Stimulated activated CD8-positive, alpha-beta memory T cell treated with anti-CD3 and anti-CD28 coated beads, Interleukin-2, amount 100 ng/mL, for 1 hour (primary cell): ENCODE results near the gene DNMT3L.
"Not testable (repeated sequence)": the region's sequence is repeated elsewhere in the genome, so short reads cannot be mapped to it uniquely, and the experiment has no call there.

Source experiments
- DNase-seq, 2 donors: peaks; one replicate each; pipeline ENCODE4 v3.0.0-alpha.2; 2020; ENCODE audit warnings: low read depth in 2 of 2

The DNMT3L gene

DNA sequence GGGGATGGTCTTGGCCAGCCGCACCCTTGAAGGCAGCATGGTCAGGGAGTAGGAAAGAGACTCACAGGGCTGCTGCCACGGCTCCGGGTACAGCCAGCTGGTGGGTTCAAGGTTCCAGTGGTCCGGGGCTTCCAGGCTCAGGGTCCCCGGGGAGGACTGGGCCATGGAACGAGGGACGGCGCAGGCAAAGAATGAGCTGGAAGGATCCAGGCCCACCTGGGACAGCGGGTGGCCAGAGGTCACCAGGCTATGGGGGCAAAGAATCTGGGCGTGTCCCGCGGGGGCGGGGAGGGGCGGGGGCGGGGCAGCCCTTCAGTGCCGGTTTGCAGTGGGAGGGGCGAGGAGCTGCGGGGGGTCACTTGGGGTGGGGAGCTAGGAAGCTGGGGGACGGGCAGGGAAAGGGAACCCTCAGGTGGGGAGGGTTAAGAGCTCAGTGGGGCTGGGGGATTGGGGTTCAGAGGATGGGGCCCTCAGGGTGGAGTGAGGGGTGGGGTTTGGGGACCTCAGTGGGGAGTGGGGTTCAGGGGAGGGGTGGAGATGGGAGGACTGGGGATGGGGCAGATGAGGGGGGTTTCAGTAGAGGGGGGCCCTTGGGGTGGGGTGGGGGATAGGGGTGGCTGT, at the start of gene DNMT3L:
TSS of gene DNMT3L (minus strand) at position 223 of the 621 bp plus-strand sequence. CDS start 638 bp downstream, outside the sequence.
- DNase-seq: no peak

GRCh38 chr21:44310628-44311507, 49.2 kb upstream of the DNMT3L start:
- DNase-seq: no peak

GRCh38 chr21:44306936-44307704, 45.4 kb upstream of the DNMT3L start:
- no peak for DNase-seq

GRCh38 chr21:44305691-44306090, 44.0 kb upstream of the DNMT3L start:
- no peak for DNase-seq

GRCh38 chr21:44304877-44305293, 43.2 kb upstream of the DNMT3L start:
- DNase-seq: no peak

GRCh38 chr21:44304011-44304616, 42.4 kb upstream of the DNMT3L start:
- no peak for DNase-seq

GRCh38 chr21:44303490-44303981, 41.8 kb upstream of the DNMT3L start:
- DNase-seq: no peak

- DNase-seq: not testable (repeated sequence)
These were observed 41.1 kb upstream of the DNMT3L start for GRCh38 chr21:44302573-44303401.

DNA sequence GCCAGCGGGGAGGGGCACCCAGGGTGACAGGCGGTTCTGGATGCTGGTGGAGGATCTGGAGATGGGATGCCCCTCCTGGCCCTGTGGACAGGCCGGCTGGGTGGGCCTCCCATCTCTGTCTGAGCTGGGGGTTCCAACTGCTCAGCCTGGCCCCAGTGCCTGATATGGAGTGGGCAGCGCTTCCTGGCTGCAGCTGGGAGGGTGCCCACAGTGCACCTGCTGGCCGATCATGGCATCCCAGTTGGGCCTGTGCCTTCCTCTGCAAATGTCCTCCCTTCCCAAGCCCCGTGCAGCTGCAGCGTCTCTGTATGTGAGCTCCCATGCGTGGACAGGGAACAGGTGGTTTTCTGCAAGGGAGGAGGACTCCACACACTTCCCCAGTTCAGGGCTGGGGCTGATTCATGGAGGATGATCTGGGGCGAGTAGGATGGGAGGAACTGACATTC, 40.3 kb upstream of the DNMT3L start:
- no peak for DNase-seq

DNA sequence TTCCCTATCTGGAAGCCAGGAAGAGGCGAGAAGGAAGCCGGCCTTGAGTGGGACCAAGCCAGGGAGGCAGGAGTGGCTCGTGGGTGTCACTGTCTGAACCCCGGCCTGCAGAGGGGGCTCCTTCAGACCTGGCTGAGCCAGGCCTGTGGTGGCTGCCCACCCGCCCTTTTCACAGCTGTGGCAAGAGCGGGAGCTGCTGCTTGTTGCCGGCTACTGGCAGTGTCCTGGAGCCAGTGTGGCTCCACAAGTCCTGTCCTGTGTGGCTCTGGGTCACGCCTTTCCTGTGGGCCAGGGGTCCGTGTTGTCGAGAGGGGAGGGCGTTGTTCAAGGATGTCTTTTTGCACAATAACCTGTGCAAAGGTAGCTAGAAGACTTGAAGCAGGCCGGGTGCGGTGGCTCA, 39.4 kb upstream of the DNMT3L start:
- no peak for DNase-seq

DNA sequence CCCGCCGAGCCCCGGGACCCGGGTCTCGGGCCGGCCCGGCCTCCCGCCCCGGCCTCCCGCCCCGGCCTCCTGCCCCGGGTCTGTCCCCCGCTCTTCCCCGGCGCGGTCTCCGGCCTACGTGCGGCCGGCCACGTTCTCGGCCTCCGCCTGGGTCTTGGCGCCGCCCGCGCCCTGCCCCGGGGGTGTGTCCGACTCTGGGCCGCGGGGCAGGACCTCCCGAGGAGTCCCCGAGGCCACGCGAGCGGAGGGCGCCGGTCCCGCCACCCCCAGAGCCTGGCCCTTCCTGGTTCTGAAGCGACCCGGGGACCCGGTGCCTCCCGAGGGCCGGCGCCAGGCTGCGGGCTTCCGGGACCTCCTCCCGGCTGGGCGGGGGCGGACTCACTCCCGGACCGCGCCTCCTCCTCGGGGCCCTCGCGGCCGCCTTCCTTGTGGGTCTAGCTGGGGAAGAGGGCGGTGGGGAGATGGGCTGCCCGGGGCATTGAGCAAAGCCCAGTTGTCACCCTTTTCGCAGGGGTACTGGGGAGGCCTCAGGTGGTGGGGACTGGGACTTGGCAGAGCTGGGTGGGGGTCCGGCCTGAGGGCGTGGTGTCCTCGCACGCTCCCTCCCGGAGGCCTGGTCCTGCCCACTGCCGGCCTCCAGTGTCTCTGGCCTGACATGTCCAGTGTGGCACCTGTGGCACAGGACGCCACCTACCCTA, 38.7 kb upstream of the DNMT3L start:
- DNase-seq: peak; percentile 15 to 42

DNA sequence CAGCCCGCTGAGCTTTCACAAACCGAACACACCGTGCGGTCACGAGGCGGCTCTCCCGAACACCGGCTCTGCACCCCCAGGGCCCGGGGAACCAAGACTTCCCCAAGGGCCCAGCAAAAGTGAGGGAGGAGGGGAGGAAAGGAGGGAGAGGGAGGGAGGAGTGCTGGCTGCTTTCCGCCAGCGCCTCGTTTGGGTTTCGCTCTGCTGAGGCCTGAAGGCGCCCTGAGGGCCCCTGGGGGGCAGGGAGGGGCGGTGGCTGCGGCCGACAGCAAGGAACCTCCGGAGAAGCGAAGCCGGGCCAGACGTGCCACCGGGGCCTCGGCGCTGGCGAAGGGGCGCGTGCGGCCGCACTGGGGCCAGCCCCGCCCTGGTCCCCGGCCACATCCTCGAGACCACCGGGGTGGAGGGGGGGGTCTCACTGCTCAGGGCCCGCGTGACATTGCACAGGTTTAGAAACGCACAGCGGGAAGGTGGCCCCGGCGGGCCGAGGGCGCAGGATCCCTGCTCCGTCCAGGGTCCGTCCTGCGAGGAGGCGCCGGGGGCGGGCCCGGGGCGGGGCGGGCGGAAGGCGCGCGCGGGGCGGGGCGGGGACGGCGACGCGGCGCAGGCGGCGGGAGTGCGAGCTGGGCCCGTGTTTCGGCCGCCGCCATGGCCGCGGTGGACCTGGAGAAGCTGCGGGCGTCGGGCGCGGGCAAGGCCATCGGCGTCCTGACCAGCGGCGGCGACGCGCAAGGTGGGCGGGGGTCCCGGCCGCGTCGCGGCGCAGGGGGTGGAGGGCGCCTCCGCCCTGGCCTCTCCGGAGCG, 38.0 kb upstream of the DNMT3L start, which contains the start of gene PFKL:
TSS of gene PFKL (plus strand) at position 596 of the 804 bp plus-strand sequence. CDS start at position 649, 53 bp downstream.
- peak; percentile 24 to 28 for DNase-seq

- DNase-seq: no peak
These were observed 37.4 kb upstream of the DNMT3L start for GRCh38 chr21:44299085-44299457.

- DNase-seq: no peak
These were observed 36.6 kb upstream of the DNMT3L start for GRCh38 chr21:44298301-44298700.

DNA sequence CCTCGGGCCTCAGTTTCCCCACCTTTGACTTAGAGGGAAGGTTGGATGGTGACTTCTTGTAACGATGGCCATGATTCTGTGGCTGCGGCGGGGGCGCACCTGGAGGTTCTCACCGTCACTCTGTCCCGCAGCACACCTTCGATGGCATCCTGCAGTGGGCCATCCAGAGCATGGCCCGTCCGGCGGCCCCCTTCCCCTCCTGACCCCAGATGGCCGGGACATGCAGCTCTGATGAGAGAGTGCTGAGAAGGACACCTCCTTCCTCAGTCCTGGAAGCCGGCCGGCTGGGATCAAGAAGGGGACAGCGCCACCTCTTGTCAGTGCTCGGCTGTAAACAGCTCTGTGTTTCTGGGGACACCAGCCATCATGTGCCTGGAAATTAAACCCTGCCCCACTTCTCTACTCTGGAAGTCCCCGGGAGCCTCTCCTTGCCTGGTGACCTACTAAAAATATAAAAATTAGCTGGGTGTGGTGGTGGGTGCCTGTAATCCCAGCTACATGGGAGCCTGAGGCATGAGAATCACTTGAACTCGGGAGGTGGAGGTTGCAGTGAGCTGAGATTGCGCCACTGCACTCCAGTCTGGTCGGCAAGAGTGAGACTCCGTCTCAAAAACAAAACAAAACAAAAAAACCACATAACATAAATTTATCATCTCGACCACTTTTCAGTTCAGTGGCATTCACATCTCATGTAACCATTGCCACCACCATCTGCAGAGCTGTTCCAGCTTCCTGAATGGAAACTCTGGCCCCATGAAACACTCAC, 36.0 kb upstream of the DNMT3L start:
- DNase-seq: peak; percentile 47 to 54

- no peak for DNase-seq
These were observed 35.2 kb upstream of the DNMT3L start for GRCh38 chr21:44296916-44297315.

GRCh38 chr21:44296103-44296519, 34.4 kb upstream of the DNMT3L start:
- no peak for DNase-seq

- no peak for DNase-seq
These were observed 33.9 kb upstream of the DNMT3L start for GRCh38 chr21:44295646-44296045.
